GM21576 (cell line): ENCODE results near the gene RIGI.
"Not testable (repeated sequence)": the region's sequence is repeated elsewhere in the genome, so short reads cannot be mapped to it uniquely, and the experiment has no call there.

ENCODE experiments used
- ATAC-seq: cut with Tn5 transposase; IDR thresholded peaks from one replicate; pipeline ENCODE4 v1.9.1; 2021; ENCODE audit warnings: mild to moderate bottlenecking, moderate library complexity; ENCODE audit not compliant: unreplicated experiment

Gene RIGI

GRCh38 chr9:32533336-32533735 lies 7.3 kb upstream of the RIGI start:
- ATAC-seq = no peak

DNA sequence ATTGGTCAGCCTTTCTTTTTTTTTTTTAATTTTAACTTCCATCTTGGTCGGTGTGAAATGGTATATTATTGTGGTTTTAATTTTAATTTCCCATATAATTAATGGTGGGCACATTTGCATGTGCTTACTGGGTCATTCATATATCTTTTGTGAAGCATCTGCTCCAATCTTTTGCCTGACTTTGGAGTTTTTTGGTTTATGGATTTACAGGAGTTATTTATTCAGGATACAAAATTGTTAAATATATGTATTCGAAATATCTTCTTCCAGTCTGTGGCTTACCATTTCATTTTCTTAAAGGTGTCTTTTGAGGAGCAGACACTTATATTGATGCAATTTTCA lies 682 bp upstream of the RIGI start:
- ATAC-seq = no peak

DNA sequence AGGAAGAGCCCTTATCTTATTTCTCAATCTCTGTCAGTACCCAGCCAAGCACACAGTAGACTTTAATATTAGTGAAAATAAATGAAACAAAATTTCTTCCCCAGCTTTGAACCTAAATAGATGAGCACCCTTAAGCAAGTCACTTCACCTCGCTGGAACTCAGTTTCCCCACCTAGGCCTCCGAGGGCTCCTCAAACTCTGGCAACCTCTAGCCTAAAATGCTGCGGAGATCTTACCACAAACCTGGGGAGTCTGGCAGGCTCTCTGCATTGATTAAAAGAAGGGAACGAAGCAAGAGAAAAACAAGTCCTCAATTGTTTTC lies 326 bp downstream of the RIGI start:
- no peak for ATAC-seq

GRCh38 chr9:32524892-32525708 lies 896 bp downstream of the RIGI start:
- ATAC-seq = no peak

DNA sequence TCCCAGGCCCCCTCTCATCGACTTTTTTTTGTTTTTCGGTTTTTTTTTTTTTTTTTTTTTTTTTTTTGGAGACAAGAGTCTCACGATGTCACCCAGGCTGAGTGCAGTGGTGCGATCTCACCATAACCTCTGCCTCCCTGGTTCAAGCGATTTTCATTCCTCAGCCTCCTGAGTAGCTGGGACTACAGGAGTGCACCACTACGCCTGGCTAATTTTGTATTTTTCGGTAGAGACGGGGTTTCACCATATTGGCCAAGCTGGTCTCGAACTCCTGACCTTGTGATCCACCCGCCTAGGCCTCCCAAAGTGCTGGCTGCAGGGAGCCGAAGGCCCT lies 1.5 kb downstream of the RIGI start:
- ATAC-seq = not testable (repeated sequence)

DNA sequence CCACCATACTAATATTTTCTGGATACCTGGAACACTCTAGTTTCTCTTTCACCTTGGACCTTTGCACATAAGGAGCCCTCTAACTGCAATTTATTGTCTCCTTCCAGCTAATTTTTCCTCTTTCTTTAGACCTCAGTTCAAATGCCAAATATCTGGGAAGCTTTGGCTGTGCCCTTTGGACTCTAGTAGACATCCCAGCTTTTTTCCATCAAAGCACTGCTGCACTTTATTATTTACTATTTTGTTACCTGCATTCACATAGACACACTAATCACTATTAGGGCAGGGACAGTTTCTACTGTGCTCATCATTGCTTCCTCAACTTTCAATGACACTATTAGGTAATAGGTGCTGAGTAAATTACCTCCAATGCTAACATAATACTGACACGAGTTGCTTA lies 2.1 kb downstream of the RIGI start:
- no peak for ATAC-seq

GRCh38 chr9:32518276-32518675 lies 7.7 kb downstream of the RIGI start:
- ATAC-seq = no peak

DNA sequence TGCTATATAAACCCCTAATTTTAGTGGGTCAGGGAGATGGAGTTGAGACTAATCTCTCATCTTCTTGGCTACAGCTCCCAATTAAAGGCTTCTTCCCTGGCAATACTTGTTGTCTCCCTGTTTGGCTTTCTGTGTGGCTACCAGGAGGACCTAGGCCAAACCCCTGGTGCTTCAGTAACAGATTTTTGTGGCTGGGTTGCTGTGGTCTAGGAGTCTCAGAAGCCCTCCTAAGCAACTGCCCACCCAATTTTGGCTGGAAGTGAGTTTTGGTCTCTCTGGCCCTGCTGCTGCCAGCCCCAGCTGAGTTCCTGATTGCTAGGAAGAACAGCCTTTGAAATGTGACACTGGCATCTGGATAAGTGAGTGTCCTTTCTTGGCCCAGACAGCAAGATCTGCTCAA lies 9.8 kb downstream of the RIGI start:
- no peak for ATAC-seq

GRCh38 chr9:32508728-32509127 lies 17.3 kb downstream of the RIGI start:
- ATAC-seq = no peak

DNA sequence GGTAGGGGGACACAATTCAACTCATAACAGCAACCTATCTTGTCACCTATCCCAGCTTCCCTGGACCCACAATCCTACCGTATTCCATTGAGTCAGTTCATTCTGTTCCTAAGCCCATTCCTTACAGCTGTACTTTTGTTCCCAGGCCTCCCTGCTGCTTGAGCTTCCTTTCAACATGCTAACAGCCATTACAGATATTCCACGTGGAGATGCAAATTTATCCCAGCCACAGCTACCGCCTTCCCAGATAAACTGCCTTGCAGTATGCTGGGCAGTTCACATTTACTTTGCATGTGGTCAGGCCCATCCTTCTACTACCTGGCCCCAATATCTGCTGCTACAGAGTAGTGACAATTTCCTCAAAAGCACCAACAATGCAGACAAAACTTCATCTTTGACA lies 23.0 kb downstream of the RIGI start:
- no peak for ATAC-seq

DNA sequence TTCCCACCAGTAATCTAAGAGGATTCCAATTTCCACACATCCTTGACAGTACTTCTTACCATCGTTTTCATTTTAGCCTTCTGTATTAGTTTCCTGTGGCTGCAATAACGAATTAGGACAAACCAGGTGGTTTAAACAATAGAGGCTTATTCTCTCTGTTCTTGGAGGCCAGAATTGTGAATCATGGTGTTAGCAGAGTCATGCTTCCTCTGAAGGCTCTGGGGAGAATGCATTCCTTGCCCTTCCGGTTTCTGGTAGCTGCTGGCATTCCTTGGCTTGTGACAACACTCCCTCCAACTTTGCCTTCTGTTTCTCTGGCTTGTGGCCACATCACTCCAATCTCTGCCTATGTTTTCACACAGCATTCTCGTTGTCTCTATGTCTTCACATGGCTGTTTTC lies 23.5 kb downstream of the RIGI start:
- ATAC-seq = no peak

DNA sequence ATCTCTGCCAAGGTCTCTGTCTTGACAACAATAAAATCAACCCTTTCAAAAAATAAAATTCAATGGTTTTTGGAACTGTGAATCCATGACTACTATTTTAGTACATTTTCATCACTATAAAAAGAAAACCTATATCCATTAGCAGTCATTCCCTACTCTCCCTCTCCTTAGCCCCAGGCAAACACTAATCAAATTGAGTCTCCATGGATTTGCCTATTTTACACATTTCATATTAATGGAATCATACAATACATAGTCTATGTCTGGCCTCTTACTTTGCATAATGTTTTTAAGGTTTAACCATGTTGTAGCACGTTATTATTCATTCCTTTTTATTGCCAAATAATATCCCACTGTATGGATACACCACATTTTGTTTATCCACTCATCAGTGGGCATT lies 24.1 kb downstream of the RIGI start:
- no peak for ATAC-seq

DNA sequence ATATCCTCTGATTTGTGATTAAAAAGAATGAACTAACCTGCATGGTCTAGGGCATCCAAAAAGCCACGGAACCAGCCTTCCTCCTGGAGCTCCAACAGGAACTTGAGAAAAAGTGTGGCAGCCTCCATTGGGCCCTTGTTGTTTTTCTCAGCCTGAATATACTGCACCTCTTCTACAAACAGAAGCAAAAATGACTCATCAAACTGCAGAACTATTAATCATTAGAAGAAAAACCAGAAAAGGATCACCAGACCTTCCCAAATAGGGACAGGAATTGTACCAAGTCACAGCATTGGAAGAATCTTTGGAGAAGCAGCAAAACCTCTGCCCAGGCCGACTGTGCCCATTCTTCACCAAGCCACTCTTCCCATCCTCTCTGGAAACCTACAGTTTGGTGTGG lies 25.2 kb downstream of the RIGI start:
- no peak for ATAC-seq

DNA sequence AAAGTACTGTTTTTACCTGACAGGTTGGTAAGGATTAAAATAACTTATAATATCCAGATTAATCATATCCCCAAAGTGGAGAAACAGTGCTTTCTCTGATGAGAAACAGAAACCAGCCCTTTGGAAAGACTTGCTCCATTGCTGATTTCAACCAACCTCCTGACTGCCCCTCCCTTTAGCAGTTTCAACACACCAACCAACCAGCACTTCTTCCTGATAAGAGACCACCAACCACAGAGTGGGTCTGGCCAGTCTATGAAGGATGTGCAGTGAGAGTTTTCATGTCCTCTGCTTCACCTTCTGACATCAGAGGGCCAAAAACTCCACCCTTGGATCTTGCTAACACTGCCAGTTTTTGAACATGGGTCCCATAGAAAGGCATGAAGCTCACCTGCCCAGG lies 28.1 kb downstream of the RIGI start:
- no peak for ATAC-seq

DNA sequence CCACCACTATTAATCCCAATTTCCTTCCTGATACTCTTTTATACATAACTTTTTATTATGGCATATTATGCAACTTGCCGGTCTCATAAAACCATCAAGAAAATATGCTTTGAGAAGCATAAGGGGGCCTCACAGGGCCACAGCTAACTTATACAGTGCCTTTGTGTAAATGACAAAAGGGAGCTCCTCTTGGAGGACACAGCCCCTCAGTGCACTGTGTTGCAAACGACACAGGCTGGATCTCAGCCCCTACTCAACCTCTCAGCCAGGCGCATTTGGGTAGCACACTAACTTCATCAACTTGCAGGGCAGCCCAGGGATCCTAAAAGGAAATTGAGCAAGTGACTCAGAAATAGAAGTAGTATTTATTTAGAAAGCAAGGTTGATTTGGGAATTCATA lies 35.4 kb downstream of the RIGI start:
- ATAC-seq = no peak

DNA sequence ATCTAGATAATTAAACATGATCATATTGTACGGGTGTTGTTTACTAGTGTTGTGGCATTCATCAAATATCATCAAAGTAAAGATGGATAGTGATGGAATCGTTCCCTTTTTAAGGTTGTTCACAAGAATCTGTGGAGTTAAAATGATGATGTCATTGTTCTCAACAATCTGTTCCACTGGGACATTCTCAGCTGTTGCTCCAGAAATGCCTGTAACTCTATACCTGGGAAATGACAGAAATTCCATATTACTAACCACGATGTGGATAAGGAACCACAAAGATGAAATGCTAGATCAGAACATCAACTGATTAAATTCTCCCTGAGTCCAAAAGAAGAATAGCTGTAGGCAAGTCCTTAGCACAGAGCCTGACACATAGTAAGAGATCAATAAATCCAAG lies 38.0 kb downstream of the RIGI start:
- ATAC-seq = no peak

DNA sequence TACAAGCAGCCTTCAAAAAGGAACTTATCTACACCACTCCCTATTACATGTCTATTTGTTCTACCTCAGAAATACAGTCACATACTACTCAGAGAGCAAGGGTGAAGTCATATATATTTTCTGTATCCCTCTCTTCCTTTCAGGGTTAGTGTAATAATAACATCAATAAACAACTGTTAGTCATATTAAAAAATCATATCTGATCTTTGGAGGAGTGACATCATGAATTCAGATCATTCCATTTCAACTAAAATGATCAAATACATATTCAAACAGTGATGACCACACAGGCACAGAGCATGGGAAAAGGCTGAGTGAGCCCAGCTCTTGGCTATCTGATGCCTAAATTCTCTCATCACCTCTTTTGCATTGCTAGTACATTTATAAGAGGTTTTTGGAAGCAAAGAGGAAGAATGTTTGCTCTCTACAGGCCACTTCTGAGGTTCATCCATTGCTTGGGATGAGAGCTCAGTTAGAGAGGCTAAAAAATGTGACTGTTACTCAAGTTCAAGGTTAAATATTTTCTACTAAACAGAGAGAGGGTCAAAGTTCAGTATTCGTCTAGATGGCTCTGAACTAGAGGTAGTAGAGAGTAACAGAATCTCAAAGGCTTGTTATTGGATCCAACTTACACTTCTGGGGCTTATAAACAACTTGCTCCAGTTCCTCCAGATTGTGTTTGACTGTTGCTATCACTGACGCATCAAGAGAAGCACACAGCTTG lies 39.0 kb downstream of the RIGI start:
- no peak for ATAC-seq

DNA sequence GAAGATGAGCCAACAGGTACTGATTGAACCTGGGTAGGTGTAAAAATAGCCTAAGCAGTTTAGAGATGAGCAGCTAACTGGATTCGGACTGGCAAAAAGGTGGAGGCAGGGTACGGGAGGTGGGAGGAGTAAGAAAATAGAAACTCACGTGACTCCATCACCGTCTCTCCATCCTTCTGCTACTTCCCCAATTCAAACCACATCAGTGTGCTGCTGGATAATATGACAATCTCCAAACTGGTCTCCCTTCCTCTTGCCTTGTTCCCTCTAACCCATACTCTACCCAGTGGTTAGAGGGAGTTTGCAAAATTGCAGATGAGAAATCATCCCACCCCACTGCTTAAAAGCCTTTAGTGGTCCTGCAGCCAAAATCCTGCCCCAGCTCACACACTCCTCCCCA lies 42.7 kb downstream of the RIGI start:
- ATAC-seq = no peak
